GM12875 (cell line): ENCODE measurements around the gene ADAMTS12.

Source experiments
- H3K4me3 ChIP-seq: one replicate; pipeline ENCODE4 v1.5.1; 2011; ENCODE audit warnings: low read depth, low read length, control low read depth
- TF ChIP-seq, protein P1 (sequence below): IDR thresholded peaks from 2 replicates; pipeline ENCODE4 v1.5.1; 2011; ENCODE audit warnings: low read depth, mild to moderate bottlenecking, control low read depth, inconsistent platforms, low read length, moderate library complexity, borderline replicate concordance; ENCODE audit not compliant: insufficient read depth

The ADAMTS12 gene

DNA sequence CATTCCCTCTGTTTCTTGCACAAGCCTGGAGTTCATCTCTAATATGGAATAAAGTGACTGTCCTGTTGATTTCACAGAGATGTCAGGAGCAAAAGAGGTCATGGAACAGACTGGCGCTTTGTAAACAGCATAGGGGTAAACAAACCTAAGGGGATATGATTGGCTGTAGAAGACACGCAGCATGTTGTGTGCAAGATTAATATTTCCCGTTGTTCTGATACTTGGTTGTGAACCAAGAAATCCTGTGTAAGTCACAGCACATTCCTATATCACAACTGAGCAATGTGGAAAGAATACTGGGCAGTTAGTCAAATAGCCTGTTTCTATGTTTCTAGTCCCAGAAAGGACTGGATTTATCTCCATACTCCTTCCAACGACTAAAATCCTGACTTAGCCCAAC is 3.2 kb downstream of the ADAMTS12 start:
- TF ChIP-seq, protein P1, sequence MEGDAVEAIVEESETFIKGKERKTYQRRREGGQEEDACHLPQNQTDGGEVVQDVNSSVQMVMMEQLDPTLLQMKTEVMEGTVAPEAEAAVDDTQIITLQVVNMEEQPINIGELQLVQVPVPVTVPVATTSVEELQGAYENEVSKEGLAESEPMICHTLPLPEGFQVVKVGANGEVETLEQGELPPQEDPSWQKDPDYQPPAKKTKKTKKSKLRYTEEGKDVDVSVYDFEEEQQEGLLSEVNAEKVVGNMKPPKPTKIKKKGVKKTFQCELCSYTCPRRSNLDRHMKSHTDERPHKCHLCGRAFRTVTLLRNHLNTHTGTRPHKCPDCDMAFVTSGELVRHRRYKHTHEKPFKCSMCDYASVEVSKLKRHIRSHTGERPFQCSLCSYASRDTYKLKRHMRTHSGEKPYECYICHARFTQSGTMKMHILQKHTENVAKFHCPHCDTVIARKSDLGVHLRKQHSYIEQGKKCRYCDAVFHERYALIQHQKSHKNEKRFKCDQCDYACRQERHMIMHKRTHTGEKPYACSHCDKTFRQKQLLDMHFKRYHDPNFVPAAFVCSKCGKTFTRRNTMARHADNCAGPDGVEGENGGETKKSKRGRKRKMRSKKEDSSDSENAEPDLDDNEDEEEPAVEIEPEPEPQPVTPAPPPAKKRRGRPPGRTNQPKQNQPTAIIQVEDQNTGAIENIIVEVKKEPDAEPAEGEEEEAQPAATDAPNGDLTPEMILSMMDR = no peak
- H3K4me3 ChIP-seq = no peak overlapping the region

DNA sequence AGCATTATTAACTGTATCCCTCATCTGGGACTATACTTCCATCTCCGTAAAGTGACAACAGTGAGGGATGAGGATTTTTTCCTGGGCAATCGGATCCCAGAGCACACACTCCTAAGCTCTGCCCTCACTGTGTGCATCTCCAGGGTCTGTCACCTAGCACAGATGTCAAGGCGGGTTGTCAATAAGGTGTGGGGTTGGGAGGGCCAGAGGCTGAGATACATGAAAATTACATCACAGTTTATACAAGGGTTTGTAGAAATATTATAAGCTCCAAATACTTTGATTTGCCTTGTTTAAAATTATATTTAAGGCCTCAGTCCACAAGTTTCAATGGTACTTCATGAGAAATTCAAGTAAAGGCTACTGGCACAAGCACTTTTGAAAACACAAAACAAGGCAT is 4.5 kb downstream of the ADAMTS12 start:
- TF ChIP-seq, protein P1 = no peak
- H3K4me3 ChIP-seq = no peak overlapping the region

DNA sequence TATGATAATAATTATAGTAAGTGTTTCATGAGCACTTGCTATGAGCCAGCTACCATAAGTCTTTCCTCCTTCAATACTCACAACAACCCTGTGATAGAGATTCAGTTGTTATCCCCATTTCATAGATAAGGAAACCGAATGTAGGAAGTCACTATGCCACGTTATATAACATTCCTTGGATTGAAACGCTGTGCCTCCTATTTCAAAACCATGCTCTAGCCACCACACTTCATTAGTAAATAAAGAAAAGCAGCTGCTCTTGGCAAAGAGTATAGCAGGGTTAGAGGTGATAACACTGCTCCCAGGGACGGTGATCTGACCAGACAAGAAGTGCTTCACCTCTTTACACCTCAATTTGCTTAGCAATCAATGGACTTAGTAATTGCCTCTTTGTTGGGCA is 5.5 kb downstream of the ADAMTS12 start:
- TF ChIP-seq, protein P1 = no peak
- H3K4me3 ChIP-seq = no peak overlapping the region

DNA sequence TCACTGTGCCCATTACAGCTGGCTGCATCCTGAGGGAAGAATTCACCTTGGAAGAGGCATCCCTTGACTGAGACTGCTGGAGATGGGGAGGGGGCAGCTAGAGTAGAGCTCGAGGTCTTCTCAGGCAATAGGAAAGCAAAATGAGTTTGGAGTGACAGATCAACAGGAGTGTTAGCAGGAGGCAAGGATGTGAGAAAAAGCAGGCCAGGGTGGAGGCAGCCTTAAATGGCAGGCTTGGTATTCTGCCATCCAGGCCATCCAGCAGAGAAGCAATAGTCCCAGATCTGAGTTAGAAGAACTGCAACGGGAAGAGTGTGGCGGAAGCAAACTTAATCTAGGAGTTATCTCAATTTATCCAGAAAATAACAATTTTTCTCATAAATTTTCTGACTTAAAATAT is 6.1 kb downstream of the ADAMTS12 start:
- TF ChIP-seq, protein P1 = no peak
- H3K4me3 ChIP-seq = no peak overlapping the region

DNA sequence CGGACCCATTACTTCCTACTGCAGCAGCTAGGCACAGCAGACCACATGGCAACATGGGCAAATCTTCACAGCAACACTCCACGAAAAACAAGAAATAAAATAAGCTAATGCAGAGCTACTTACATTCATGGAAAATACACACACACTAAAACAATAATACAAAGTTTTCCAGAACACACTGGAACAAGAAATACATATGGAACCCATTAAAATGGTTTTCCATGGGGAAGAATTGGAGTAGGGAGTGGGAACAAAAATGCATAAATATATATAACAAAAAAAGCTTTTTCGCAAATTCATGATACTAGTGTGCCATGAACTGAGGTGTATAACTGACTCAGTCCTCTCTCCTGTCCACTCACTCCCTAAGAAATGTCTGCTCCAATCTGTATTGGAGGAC is 8.3 kb downstream of the ADAMTS12 start:
- TF ChIP-seq, protein P1 = no peak
- H3K4me3 ChIP-seq = no peak overlapping the region

DNA sequence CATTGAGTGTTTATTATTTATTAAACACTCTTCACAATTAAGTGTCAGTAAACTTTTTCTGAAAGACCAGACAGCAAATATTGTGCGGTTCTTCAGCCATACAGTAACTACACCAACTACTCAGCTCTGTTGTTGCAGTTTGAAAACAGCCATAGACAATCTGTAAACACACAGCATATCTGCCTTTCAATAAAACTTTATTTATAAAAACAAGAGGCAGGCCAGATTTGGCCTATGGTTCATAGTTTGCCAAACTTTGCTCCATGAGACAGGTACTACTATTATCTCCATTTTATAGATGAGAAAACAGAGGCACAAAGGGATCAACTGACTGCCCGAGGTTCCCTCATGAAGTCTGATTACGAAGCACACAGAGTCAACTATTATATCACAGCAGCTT is 11.5 kb downstream of the ADAMTS12 start:
- TF ChIP-seq, protein P1 = no peak
- H3K4me3 ChIP-seq = no peak overlapping the region

- H3K4me3 ChIP-seq = no peak overlapping the region
- TF ChIP-seq, protein P1 = no peak
Measured at GRCh38 chr5:33877449-33877848, 14.3 kb downstream of the ADAMTS12 start.
